DND-41 (cell line): Measurements from ENCODE around the gene KCNN2.

Experiments
- ATAC-seq: fragments of 200-7000 bp; cut with Tn5 transposase; 3 replicates; pipeline ENCODE4 v1.9.1; 2021; ENCODE audit warnings: low read depth; ENCODE audit not compliant: insufficient read depth
- DNase-seq: peaks from one replicate; pipeline ENCODE4 v3.0.0-alpha.2; 2020
- H2AFZ ChIP-seq: 2 replicates; pipeline ENCODE4 v1.6.0; 2012; ENCODE audit warnings: low read depth, low read length
- H3K27ac ChIP-seq: 2 replicates; pipeline ENCODE4 v1.5.1; 2012; ENCODE audit warnings: low read length, inconsistent platforms
- H3K27me3 ChIP-seq: fragments of 200-600 bp; sonication (generic); 2 replicates; pipeline ENCODE4 v1.6.0; 2012; ENCODE audit warnings: low read length, mild to moderate bottlenecking, inconsistent platforms; ENCODE audit not compliant: insufficient read depth, poor library complexity
- H3K36me3 ChIP-seq: 2 replicates; pipeline ENCODE4 v1.5.1; 2012; ENCODE audit warnings: low read length, inconsistent platforms; ENCODE audit not compliant: insufficient read depth
- H3K4me1 ChIP-seq: 2 replicates; pipeline ENCODE4 v1.5.1; 2012; ENCODE audit warnings: mild to moderate bottlenecking, low read length; ENCODE audit not compliant: insufficient read depth
- H3K4me2 ChIP-seq: 2 replicates; pipeline ENCODE4 v1.6.0; 2012; ENCODE audit warnings: mild to moderate bottlenecking, moderate library complexity, low read length, inconsistent platforms; ENCODE audit not compliant: insufficient read depth
- H3K4me3 ChIP-seq, 2 experiments: fragments of 200-600 bp in 1 of 2; shearing (Covaris generic) in 1 of 2; 2 replicates each; pipeline ENCODE4 v1.5.1; 2012 to 2016; ENCODE audit warnings: inconsistent platforms in 2 of 2, low read length in 2 of 2, mild to moderate bottlenecking in 2 of 2, low read depth in 1 of 2, moderate library complexity in 1 of 2
- H3K79me2 ChIP-seq: 2 replicates; pipeline ENCODE4 v1.6.0; 2012; ENCODE audit warnings: low read length, inconsistent platforms; ENCODE audit not compliant: insufficient read depth
- H3K9ac ChIP-seq: 2 replicates; pipeline ENCODE4 v1.6.0; 2012; ENCODE audit warnings: low read depth, mild to moderate bottlenecking, inconsistent platforms, low read length, moderate library complexity
- H3K9me3 ChIP-seq: 2 replicates; pipeline ENCODE4 v1.5.1; 2012; ENCODE audit warnings: low read length, moderate library complexity, mild to moderate bottlenecking, inconsistent platforms; ENCODE audit not compliant: insufficient read depth, severe bottlenecking
- H4K20me1 ChIP-seq: 2 replicates; pipeline ENCODE4 v1.6.0; 2012; ENCODE audit warnings: low read length; ENCODE audit not compliant: insufficient read depth
- CTCF ChIP-seq: IDR thresholded peaks from 2 replicates; pipeline ENCODE4 v1.5.1; 2012; ENCODE audit warnings: borderline replicate concordance, low read length, moderate library complexity, mild to moderate bottlenecking; ENCODE audit not compliant: poor library complexity, severe bottlenecking; ENCODE audit errors: extremely low read depth
- EZH2 ChIP-seq: IDR thresholded peaks from 3 replicates; pipeline ENCODE4 v1.6.1; 2012; ENCODE audit warnings: borderline replicate concordance, low read depth, mild to moderate bottlenecking, moderate library complexity, low read length, inconsistent platforms; ENCODE audit not compliant: severe bottlenecking

KCNN2 gene

GRCh38 chr5:114360357-114360756, 1.5 kb upstream of the KCNN2 start:
- no peak for ATAC-seq
- Histone ChIP-seq H2AFZ (no peak overlapping the region), H3K4me1 (no peaks in the 10 kb centered on the region), H3K27me3 (no peaks in the 10 kb centered on the region), H3K4me3 (no peak overlapping the region), H3K79me2 (no peaks in the 10 kb centered on the region), H3K9me3 (peaks cover 19% of the 10 kb centered on the region), H3K36me3 (no peaks in the 10 kb centered on the region), H3K9ac (no peak overlapping the region), H4K20me1 (no peaks in the 10 kb centered on the region), H3K27ac (no peak overlapping the region), H3K4me2 (no peak overlapping the region)
- TF ChIP-seq CTCF (no peak), EZH2 (no peak)
- no peak for DNase-seq

- Histone ChIP-seq H3K79me2 (no peaks in the 10 kb centered on the region), H3K9me3 (peaks cover 19% of the 10 kb centered on the region), H3K4me1 (no peaks in the 10 kb centered on the region), H4K20me1 (no peaks in the 10 kb centered on the region), H2AFZ (no peak overlapping the region), H3K27me3 (no peaks in the 10 kb centered on the region), H3K4me3 (no peak overlapping the region), H3K4me2 (no peak overlapping the region), H3K36me3 (no peaks in the 10 kb centered on the region), H3K27ac (no peak overlapping the region), H3K9ac (no peak overlapping the region)
- ATAC-seq (no peak), DNase-seq (no peak)
- TF ChIP-seq CTCF (no peak), EZH2 (no peak)
Observed at GRCh38 chr5:114360816-114361723, 800 bp upstream of the KCNN2 start.

GRCh38 chr5:114362197-114362976, 517 bp downstream of the KCNN2 start:
- no peaks in the 10 kb centered on the region for H3K79me2 ChIP-seq
- H3K9me3 ChIP-seq, result peaks cover 19% of the 10 kb centered on the region
- no peaks in the 10 kb centered on the region for H3K36me3 ChIP-seq
- ATAC-seq, result no peak
- H2AFZ ChIP-seq, result no peak overlapping the region
- H3K4me1 ChIP-seq, result no peaks in the 10 kb centered on the region
- no peak overlapping the region for H3K9ac ChIP-seq
- DNase-seq, result no peak
- no peaks in the 10 kb centered on the region for H4K20me1 ChIP-seq
- no peak overlapping the region for H3K4me3 ChIP-seq
- TF ChIP-seq CTCF (no peak), EZH2 (no peak)
- no peaks in the 10 kb centered on the region for H3K27me3 ChIP-seq
- H3K27ac ChIP-seq, result no peak overlapping the region
- H3K4me2 ChIP-seq, result no peak overlapping the region
